GM12891 (cell line): ENCODE measurements around the gene FOXO1.

ENCODE experiments used
- PAX5 ChIP-seq: IDR thresholded peaks from 2 replicates; pipeline ENCODE4 v1.6.1; 2011; ENCODE audit warnings: low read length, moderate library complexity, mild to moderate bottlenecking; ENCODE audit not compliant: insufficient read depth, severe bottlenecking
- POLR2A ChIP-seq: IDR thresholded peaks from 2 replicates; pipeline ENCODE4 v1.6.1; 2011; ENCODE audit warnings: low read depth, low read length, control low read depth
- POLR2AphosphoS5 ChIP-seq: IDR thresholded peaks from 2 replicates; pipeline ENCODE4 v1.6.1; 2011; ENCODE audit warnings: low read depth, low read length, control low read depth
- POU2F2 ChIP-seq: IDR thresholded peaks from 2 replicates; pipeline ENCODE4 v1.6.1; 2011; ENCODE audit warnings: low read depth, mild to moderate bottlenecking, control low read depth, low read length, moderate library complexity
- SPI1 ChIP-seq: IDR thresholded peaks from 2 replicates; pipeline ENCODE4 v1.6.1; 2011; ENCODE audit warnings: low read depth, low read length, control low read depth
- TAF1 ChIP-seq: IDR thresholded peaks from 2 replicates; pipeline ENCODE4 v1.6.1; 2011; ENCODE audit warnings: low read depth, low read length, control low read depth

GRCh38 chr13:40648841-40649240 lies 17.6 kb downstream of the FOXO1 start:
- TF ChIP-seq POLR2A (no peak), POLR2AphosphoS5 (no peak), SPI1 (no peak), TAF1 (no peak), POU2F2 (no peak), PAX5 (no peak)
